Large intestine (tissue), 12 donors: Measurements from ENCODE around the gene DYNC1LI1. TPM values are rescaled to one million over a fixed set of nuclear protein-coding genes. Genes with fewer than 3 reads are reported as not detected.

Source experiments
- DNase-seq, 2 donors: peaks; one replicate each; pipeline versions ENCODE4 v3.0.0 to v3.0.0-alpha.2; 2013
- H3K27ac ChIP-seq: one replicate; pipeline ENCODE4 v1.5.1; 2013; ENCODE audit warnings: low read length
- H3K27me3 ChIP-seq: 2 replicates; pipeline ENCODE4 v1.6.1; 2013; ENCODE audit warnings: low read length; ENCODE audit not compliant: control insufficient read depth, insufficient read depth
- H3K36me3 ChIP-seq: 2 replicates; pipeline ENCODE4 v1.6.1; 2013; ENCODE audit warnings: low read length; ENCODE audit not compliant: control insufficient read depth, insufficient read depth
- H3K4me1 ChIP-seq: one replicate; pipeline ENCODE4 v1.6.1; 2013; ENCODE audit warnings: low read length; ENCODE audit not compliant: control insufficient read depth, insufficient read depth
- H3K4me3 ChIP-seq: one replicate; pipeline ENCODE4 v1.5.1; 2013; ENCODE audit warnings: low read length
- H3K9me3 ChIP-seq: one replicate; pipeline ENCODE4 v1.6.1; 2013; ENCODE audit warnings: mild to moderate bottlenecking, low read depth, low read length, moderate library complexity; ENCODE audit not compliant: control insufficient read depth
- WGBS: methylation state at CpG from one replicate; pipeline ENCODE4 v1.1.5; 2013; ENCODE audit warnings: low lambda C conversion rate; ENCODE audit not compliant: insufficient coverage; 5-methylcytosine and 5-hydroxymethylcytosine counted together
- long read RNA-seq, 11 donors: transcript quantifications; one replicate each; lab custom pipeline, GENCODE V29; 2026
- polyA plus RNA-seq: library from polyadenylated mRNA; unstranded; fragments of 120-200 nt; gene quantifications from one replicate; pipeline ENCODE4 v1.2.1, GENCODE V29; 2013

The DYNC1LI1 gene
- polyA plus RNA-seq = 46.4 TPM
- long read RNA-seq, donor 1, partial matches to known transcripts = 0 of 6 reads
- long read RNA-seq, donor 1, other reads (novel, unspliced or antisense) = 0 of 6 reads
- long read RNA-seq, donor 2, transcript DYNC1LI1-207 (3 exons, 814 nt) = minor isoform, 5 of 49 reads
- long read RNA-seq, donor 2, transcript DYNC1LI1-201 (13 exons, 2,504 nt) = major isoform, 10 of 49 reads
- long read RNA-seq, donor 2, partial matches to known transcripts = 34 of 49 reads
- long read RNA-seq, donor 2, other reads (novel, unspliced or antisense) = 0 of 49 reads
- long read RNA-seq, donor 3 = 0 reads
- long read RNA-seq, donor 4, partial matches to known transcripts = 0 of 1 reads
- long read RNA-seq, donor 4, other reads (novel, unspliced or antisense) = 0 of 1 reads
- long read RNA-seq, donor 5, transcript DYNC1LI1-207 (3 exons, 814 nt) = major isoform, 5 of 16 reads
- long read RNA-seq, donor 5, partial matches to known transcripts = 7 of 16 reads
- long read RNA-seq, donor 5, other reads (novel, unspliced or antisense) = 0 of 16 reads
- long read RNA-seq, donor 6, transcript DYNC1LI1-201 (13 exons, 2,504 nt) = major isoform, 11 of 22 reads
- long read RNA-seq, donor 6, partial matches to known transcripts = 8 of 22 reads
- long read RNA-seq, donor 6, other reads (novel, unspliced or antisense) = 0 of 22 reads
- long read RNA-seq, donor 7, partial matches to known transcripts = 0 of 6 reads
- long read RNA-seq, donor 7, other reads (novel, unspliced or antisense) = 0 of 6 reads
- long read RNA-seq, donor 8, transcript DYNC1LI1-201 (13 exons, 2,504 nt) = minor isoform, 6 of 42 reads
- long read RNA-seq, donor 8, transcript DYNC1LI1-207 (3 exons, 814 nt) = major isoform, 8 of 42 reads
- long read RNA-seq, donor 8, partial matches to known transcripts = 28 of 42 reads
- long read RNA-seq, donor 8, other reads (novel, unspliced or antisense) = 0 of 42 reads
- long read RNA-seq, donor 9, transcript DYNC1LI1-207 (3 exons, 814 nt) = major isoform, 10 of 36 reads
- long read RNA-seq, donor 9, transcript DYNC1LI1-201 (13 exons, 2,504 nt) = major isoform, 10 of 36 reads
- long read RNA-seq, donor 9, partial matches to known transcripts = 16 of 36 reads
- long read RNA-seq, donor 9, other reads (novel, unspliced or antisense) = 0 of 36 reads
- long read RNA-seq, donor 10, transcript DYNC1LI1-201 (13 exons, 2,504 nt) = major isoform, 17 of 41 reads
- long read RNA-seq, donor 10, partial matches to known transcripts = 20 of 41 reads
- long read RNA-seq, donor 10, other reads (novel, unspliced or antisense) = 0 of 41 reads
- long read RNA-seq, donor 11, transcript DYNC1LI1-201 (13 exons, 2,504 nt) = major isoform, 9 of 10 reads
- long read RNA-seq, donor 11, partial matches to known transcripts = 0 of 10 reads
- long read RNA-seq, donor 11, other reads (novel, unspliced or antisense) = 0 of 10 reads

DNA sequence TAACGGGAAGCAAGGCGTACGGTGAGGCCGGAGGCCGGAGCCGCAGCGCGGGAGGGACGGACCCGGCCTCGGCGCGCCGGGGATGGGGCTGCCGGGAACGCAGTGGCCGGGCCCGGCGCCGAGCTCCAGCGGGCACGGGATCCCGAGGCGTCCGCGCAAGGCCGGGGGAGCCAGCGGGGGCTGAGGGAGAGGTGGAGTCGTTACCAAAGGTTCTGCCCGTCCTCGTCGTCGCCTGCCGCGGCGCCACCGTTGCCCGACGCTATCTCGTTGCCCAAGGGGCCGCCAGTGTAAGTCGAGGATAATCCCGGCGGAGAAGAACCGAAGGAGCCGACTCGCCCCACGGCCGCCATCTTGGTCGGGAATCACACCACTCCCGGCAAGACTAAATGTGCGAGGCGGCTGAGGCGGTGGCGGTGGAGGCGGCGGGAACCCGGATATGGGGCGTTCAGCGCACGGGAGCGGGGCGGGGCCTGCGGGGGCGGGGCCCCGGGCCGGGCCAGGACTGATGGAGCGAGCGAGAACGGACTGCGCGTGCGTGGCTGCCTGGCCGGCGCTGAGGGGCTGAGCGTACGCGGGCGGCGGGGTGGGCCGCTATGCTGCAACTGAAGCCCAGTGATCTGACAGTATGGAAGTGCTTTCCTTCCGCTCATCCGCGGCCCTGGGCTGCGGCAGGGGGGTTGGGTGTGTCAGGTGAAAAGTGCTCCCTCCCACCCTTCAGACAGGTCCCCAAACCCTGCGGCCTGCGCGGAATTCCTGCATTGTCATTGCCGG lies at the start of gene DYNC1LI1:
DYNC1LI1 (minus strand) TSS at position 438 of the 771 bp plus-strand sequence; CDS start at position 350, 88 bp downstream.
- Histone ChIP-seq H3K36me3 (peaks cover 11% of the 10 kb centered on the region), H3K4me1 (peaks cover 3% of the 10 kb centered on the region), H3K9me3 (no peaks in the 10 kb centered on the region), H3K27me3 (no peaks in the 10 kb centered on the region), H3K27ac (peak within 1 kb of the TSS; percentile 98), H3K4me3 (peak within 1 kb of the TSS; percentile 91)
- WGBS = no CpG with 5 or more reads among the region's 89 CpGs
- peak; percentile 90 to 93 for DNase-seq

- Histone ChIP-seq H3K9me3 (no peaks in the 10 kb centered on the region), H3K4me3 (no peak overlapping the region), H3K27me3 (no peaks in the 10 kb centered on the region)
Observed at GRCh38 chr3:32619395-32619794, 48.7 kb upstream of the DYNC1LI1 start.

GRCh38 chr3:32616267-32616962 lies 45.8 kb upstream of the DYNC1LI1 start:
- no peaks in the 10 kb centered on the region for H3K27me3 ChIP-seq
- no peak overlapping the region for H3K4me3 ChIP-seq
- no peaks in the 10 kb centered on the region for H3K36me3 ChIP-seq
- DNase-seq = no peak
- no peaks in the 10 kb centered on the region for H3K4me1 ChIP-seq
- WGBS = 87% methylated on average over 3 of the region's 14 CpGs
- H3K9me3 ChIP-seq = no peaks in the 10 kb centered on the region
- H3K27ac ChIP-seq = no peak overlapping the region

More at GRCh38 chr3:32619395-32619794, 48.7 kb upstream of the DYNC1LI1 start:
- no peaks in the 10 kb centered on the region for H3K4me1 ChIP-seq
- no peaks in the 10 kb centered on the region for H3K36me3 ChIP-seq
- no peak for DNase-seq
- no peak overlapping the region for H3K27ac ChIP-seq

DNA sequence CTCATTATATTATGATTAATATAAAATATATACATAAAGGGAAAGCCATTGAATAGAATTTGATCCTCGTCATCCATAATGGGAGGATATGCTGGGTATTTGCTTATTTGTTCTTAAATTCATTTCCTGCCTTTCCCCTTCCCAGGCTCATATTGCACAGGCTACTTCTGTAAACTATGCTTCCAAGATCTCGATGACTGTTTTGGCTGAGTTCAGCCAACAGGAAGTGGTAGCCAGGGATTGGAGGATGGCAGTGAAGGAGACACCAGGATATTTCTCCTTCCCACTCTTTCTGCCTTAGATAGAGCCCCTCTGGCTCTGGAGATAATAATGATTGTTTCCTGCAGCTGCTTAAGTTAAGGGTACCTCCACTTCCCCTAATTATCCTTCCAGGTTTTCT lies 44.3 kb upstream of the DYNC1LI1 start:
- Histone ChIP-seq H3K36me3 (no peaks in the 10 kb centered on the region), H3K27me3 (no peaks in the 10 kb centered on the region), H3K9me3 (no peaks in the 10 kb centered on the region), H3K4me3 (no peak overlapping the region), H3K4me1 (no peaks in the 10 kb centered on the region), H3K27ac (no peak overlapping the region)
- no peak for DNase-seq
- WGBS = 100% methylated on average over 1 of the region's 2 CpGs

GRCh38 chr3:32613183-32613582 lies 42.5 kb upstream of the DYNC1LI1 start:
- no peak for DNase-seq
- no peaks in the 10 kb centered on the region for H3K4me1 ChIP-seq
- H3K27ac ChIP-seq = no peak overlapping the region
- no peak overlapping the region for H3K4me3 ChIP-seq
- no CpG with 5 or more reads among the region's 4 CpGs for WGBS
- H3K9me3 ChIP-seq = no peaks in the 10 kb centered on the region
- H3K36me3 ChIP-seq = no peaks in the 10 kb centered on the region
- H3K27me3 ChIP-seq = no peaks in the 10 kb centered on the region

GRCh38 chr3:32612547-32612946 lies 41.9 kb upstream of the DYNC1LI1 start:
- no peak for DNase-seq
- H3K4me3 ChIP-seq = no peak overlapping the region
- no CpG with 5 or more reads among the region's 1 CpG for WGBS
- no peaks in the 10 kb centered on the region for H3K9me3 ChIP-seq
- H3K27me3 ChIP-seq = no peaks in the 10 kb centered on the region
- no peak overlapping the region for H3K27ac ChIP-seq
- no peaks in the 10 kb centered on the region for H3K36me3 ChIP-seq
- H3K4me1 ChIP-seq = no peaks in the 10 kb centered on the region

GRCh38 chr3:32607522-32607921 lies 36.9 kb upstream of the DYNC1LI1 start:
- Histone ChIP-seq H3K4me3 (no peak overlapping the region), H3K27ac (no peak overlapping the region), H3K36me3 (no peaks in the 10 kb centered on the region), H3K27me3 (no peaks in the 10 kb centered on the region), H3K4me1 (peaks cover 10% of the 10 kb centered on the region), H3K9me3 (no peaks in the 10 kb centered on the region)
- WGBS = no CpG with 5 or more reads among the region's 2 CpGs
- DNase-seq = no peak

DNA sequence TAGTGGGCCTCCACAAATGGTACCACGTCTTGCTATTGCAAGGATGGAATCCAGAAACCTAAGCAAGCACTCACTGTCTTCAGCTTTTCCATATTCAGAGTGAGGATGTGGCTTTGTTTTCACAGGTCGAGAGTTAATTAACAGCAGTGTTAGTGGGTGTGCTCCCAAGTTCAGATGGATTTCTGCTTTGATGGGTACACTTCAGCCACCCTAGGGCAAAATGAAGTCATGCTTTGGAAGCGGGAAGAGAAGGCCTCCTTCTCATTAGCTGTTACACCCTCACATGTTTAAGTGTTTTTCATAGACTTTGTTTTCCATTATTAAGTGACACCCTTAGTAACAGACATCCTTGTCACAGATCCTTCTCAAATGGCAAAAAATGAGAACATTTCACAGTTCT lies 36.3 kb upstream of the DYNC1LI1 start:
- no peak overlapping the region for H3K27ac ChIP-seq
- no peaks in the 10 kb centered on the region for H3K36me3 ChIP-seq
- no peak overlapping the region for H3K4me3 ChIP-seq
- WGBS = no CpG with 5 or more reads among the region's 3 CpGs
- no peak for DNase-seq
- H3K9me3 ChIP-seq = no peaks in the 10 kb centered on the region
- H3K4me1 ChIP-seq = peaks cover 16% of the 10 kb centered on the region
- H3K27me3 ChIP-seq = no peaks in the 10 kb centered on the region

DNA sequence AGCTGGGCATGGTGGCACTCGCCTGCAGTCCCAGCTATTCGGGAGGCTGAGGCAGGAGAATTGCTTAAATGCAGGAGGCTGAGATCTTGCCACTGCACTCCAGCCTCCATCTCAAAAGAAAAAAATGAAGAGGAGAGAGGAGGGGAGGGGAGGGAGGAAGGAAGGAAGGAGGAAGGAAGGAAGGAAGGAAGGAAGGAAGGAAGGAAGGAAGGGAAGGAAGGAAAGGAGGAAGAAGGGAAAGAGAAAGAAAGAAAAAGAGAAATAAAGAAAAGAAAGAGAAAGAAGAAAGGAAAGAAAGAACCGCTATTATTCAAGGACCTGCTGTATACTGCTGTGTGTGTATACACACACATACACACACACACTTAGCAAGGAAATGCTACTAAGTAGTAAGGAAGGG lies 35.6 kb upstream of the DYNC1LI1 start:
- peaks cover 21% of the 10 kb centered on the region for H3K4me1 ChIP-seq
- DNase-seq = no peak
- 100% methylated on average over 1 of the region's 3 CpGs for WGBS

More for the DNA sequence above, 35.6 kb upstream of the DYNC1LI1 start:
- Histone ChIP-seq H3K27me3 (no peaks in the 10 kb centered on the region), H3K4me3 (no peak overlapping the region), H3K9me3 (no peaks in the 10 kb centered on the region), H3K27ac (no peak overlapping the region), H3K36me3 (no peaks in the 10 kb centered on the region)
